ENCODE measurements around the gene JKAMP.

The JKAMP gene

DNA sequence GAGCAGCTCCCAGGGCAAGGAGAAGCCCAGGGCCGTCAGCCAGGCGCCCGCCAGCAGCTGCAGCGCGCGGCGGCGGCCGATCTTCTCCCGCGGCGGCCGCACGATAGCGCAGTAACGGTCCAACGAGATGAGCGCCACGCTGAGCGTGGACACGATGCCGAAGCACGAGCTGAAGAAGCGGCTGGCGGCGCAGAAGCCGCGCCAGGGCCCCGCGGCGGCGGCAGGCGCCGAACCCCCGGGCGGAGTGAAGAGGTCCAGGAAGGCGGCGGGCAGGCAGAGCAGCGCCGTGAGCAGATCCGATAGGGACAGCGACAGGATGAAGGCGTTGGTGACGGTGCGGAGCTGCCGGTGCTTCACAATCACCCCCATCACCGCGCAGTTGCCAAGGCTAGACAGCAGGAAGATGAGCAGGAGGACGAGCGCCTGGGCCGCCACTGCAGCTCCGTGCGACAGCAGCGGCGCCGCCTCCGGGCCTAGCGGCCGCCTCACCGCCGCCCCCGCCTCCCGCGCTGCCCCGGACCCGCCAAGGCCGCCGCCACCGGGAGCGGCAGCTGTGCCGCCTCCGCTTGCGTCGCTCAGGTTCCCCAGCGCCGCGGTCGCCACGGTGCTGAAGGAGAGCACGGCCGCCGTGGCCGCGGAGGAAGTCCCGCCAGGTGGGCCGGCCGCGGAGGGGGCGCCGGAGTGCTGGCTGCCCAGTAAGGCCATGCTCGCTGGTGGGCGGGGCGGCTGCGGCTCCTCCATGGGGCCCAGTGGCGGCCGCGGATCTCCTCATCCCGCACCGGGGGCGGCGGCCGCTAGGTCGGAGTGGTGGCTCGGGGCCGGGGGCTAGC lies 19.6 kb upstream of the JKAMP start:
- Mint-ChIP-seq H3K27me3 (ENCODE audit: low read depth) (peaks cover 10% of the 10 kb centered on the region), H3K4me3 (peak overlapping the region; percentile 85), H3K27ac (no peak overlapping the region), H3K4me1 (ENCODE audit: low read depth) (peaks cover 6% of the 10 kb centered on the region), H3K36me3 (ENCODE audit: low read depth) (peaks cover 2% of the 10 kb centered on the region), H3K9me3 (no peaks in the 10 kb centered on the region)
- DNase-seq (ENCODE audit: low spot score): peak; percentile 59

- Mint-ChIP-seq H3K36me3 (ENCODE audit: low read depth) (peaks cover 2% of the 10 kb centered on the region), H3K4me1 (ENCODE audit: low read depth) (peaks cover 6% of the 10 kb centered on the region), H3K9me3 (no peaks in the 10 kb centered on the region), H3K27ac (peak within 1 kb of the TSS; percentile 60), H3K4me3 (peak within 1 kb of the TSS; percentile 85), H3K27me3 (ENCODE audit: low read depth) (peaks cover 8% of the 10 kb centered on the region)
- DNase-seq (ENCODE audit: low spot score): no peak
These were observed 18.8 kb upstream of the JKAMP start, which contains the start of gene GPR135 for GRCh38 chr14:59465316-59466135. GPR135 (minus strand) TSS chr14:59465380; CDS start chr14:59465226, 154 bp downstream.

- no peaks in the 10 kb centered on the region for H3K27me3 Mint-ChIP-seq (ENCODE audit: low read depth)
- no peaks in the 10 kb centered on the region for H3K4me1 Mint-ChIP-seq (ENCODE audit: low read depth)
- H3K4me3 Mint-ChIP-seq: no peak overlapping the region
These were observed 10.1 kb upstream of the JKAMP start for GRCh38 chr14:59474172-59474571.

DNA sequence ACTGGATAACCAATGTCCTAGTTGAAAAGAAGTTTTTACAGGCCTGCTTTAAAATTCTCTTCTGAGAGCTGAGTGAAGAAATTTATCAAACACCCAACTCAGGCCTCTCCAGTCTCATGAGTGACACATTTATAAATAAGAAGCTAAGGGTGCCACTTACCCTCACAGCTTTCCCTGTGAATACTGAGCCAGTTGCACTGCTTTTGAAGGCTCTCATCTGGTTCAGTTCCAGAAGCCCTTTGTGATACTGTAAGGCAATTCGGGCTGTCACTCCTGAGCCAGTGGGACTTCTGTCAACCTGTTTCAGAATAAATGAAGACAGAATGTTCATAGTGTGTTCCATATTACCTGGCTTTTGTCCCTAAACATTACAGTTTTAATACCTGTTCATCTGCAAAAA lies 8.6 kb upstream of the JKAMP start:
- H3K27me3 Mint-ChIP-seq (ENCODE audit: low read depth): no peaks in the 10 kb centered on the region
- no peak overlapping the region for H3K4me3 Mint-ChIP-seq
- H3K9me3 Mint-ChIP-seq: no peaks in the 10 kb centered on the region
- no peak overlapping the region for H3K27ac Mint-ChIP-seq
- H3K4me1 Mint-ChIP-seq (ENCODE audit: low read depth): peaks cover 8% of the 10 kb centered on the region
- DNase-seq (ENCODE audit: low spot score): no peak
- H3K36me3 Mint-ChIP-seq (ENCODE audit: low read depth): peaks cover 20% of the 10 kb centered on the region

More at GRCh38 chr14:59474172-59474571, 10.1 kb upstream of the JKAMP start:
- Mint-ChIP-seq H3K27ac (no peak overlapping the region), H3K36me3 (ENCODE audit: low read depth) (peaks cover 18% of the 10 kb centered on the region), H3K9me3 (no peaks in the 10 kb centered on the region)
- DNase-seq (ENCODE audit: low spot score): no peak

DNA sequence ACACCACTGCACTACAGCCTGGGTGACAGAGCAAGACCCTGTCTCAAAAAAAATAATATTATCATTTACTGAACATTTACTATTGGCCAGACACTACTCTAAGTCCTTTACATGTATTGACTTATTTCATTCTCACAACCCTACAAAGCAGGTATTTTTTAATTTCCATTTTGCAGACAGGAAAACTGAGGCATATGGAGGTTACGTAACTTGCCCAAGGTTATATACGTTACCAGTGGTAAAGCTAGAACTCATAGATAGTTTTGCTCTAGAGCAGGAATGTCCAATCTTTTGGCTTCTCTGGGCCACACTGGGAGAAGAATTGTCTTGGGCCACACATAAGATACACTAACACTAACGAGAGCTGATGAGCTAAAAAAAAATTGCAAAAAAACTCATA lies 5.8 kb upstream of the JKAMP start:
- no peak overlapping the region for H3K27ac Mint-ChIP-seq
- no peaks in the 10 kb centered on the region for H3K27me3 Mint-ChIP-seq (ENCODE audit: low read depth)
- no peak for DNase-seq (ENCODE audit: low spot score)

GRCh38 chr14:59480166-59480565 lies 4.2 kb upstream of the JKAMP start:
- H3K27me3 Mint-ChIP-seq (ENCODE audit: low read depth): no peaks in the 10 kb centered on the region
- no peaks in the 10 kb centered on the region for H3K9me3 Mint-ChIP-seq
- H3K27ac Mint-ChIP-seq: no peak overlapping the region
- no peak for DNase-seq (ENCODE audit: low spot score)
- peaks cover 32% of the 10 kb centered on the region for H3K4me1 Mint-ChIP-seq (ENCODE audit: low read depth)
- peaks cover 12% of the 10 kb centered on the region for H3K36me3 Mint-ChIP-seq (ENCODE audit: low read depth)
- peak overlapping the region; percentile 52 for H3K4me3 Mint-ChIP-seq

More for the DNA sequence above, 5.8 kb upstream of the JKAMP start:
- no peak overlapping the region for H3K4me3 Mint-ChIP-seq
- H3K36me3 Mint-ChIP-seq (ENCODE audit: low read depth): peaks cover 17% of the 10 kb centered on the region
- H3K9me3 Mint-ChIP-seq: no peaks in the 10 kb centered on the region
- peaks cover 31% of the 10 kb centered on the region for H3K4me1 Mint-ChIP-seq (ENCODE audit: low read depth)

DNA sequence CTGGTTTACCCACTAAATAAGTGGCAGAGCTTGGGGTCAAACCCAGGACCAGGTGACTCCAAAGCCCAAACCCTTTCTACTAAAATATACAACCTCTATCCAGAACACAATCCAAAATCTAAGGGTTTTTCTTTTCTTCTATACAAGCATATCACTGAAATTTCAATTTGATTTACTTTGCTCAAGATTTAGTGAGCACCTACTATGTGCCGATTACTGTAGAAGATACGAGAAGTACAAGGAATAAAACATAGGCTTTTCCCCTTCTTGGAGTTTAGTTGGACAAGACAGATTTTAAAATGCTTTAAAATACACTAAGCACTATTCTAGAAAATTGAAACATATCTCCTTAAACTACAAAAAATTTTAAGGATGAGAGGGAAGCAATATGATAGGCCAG lies 2.9 kb upstream of the JKAMP start:
- H3K9me3 Mint-ChIP-seq: no peaks in the 10 kb centered on the region
- peaks cover 10% of the 10 kb centered on the region for H3K36me3 Mint-ChIP-seq (ENCODE audit: low read depth)
- DNase-seq (ENCODE audit: low spot score): no peak
- H3K4me3 Mint-ChIP-seq: peak overlapping the region; percentile 47
- H3K27me3 Mint-ChIP-seq (ENCODE audit: low read depth): no peaks in the 10 kb centered on the region
- peak overlapping the region; percentile 6 for H3K27ac Mint-ChIP-seq
- H3K4me1 Mint-ChIP-seq (ENCODE audit: low read depth): peaks cover 39% of the 10 kb centered on the region

DNA sequence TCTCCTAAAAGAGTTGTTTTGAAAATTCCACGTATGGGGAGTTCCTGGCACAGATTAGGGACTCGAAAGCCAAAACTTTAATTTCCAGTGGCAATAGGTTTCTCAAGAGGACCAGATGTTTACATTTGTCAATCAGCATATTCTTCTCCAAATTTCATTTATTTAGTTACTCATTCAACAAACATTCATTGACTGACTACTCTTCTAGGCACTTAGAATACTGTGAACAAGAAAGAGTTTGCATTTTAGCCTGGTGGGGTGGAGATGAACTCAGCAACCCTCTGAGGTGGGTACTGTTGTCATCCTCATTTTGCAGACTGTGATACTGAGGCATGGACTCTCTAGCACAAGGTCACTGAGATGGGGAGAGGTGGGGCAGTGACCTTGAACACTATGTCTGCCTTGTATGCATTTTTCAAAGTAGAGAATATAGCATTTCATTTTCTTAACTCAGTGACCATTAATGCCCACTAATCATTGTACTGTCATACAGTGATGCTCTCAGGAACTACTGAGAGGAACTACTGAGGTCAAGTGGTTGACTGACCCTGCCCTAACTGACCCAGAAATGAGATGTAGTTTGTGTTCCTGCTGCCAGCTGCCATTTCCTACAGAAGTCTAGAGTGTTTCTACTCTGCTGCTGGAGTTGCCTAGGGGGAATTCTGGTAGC lies 2.3 kb upstream of the JKAMP start:
- Mint-ChIP-seq H3K4me1 (ENCODE audit: low read depth) (peaks cover 40% of the 10 kb centered on the region), H3K9me3 (no peaks in the 10 kb centered on the region), H3K36me3 (ENCODE audit: low read depth) (peaks cover 10% of the 10 kb centered on the region), H3K27ac (peak overlapping the region; percentile 45), H3K27me3 (ENCODE audit: low read depth) (no peaks in the 10 kb centered on the region), H3K4me3 (peak overlapping the region; percentile 95)
- DNase-seq (ENCODE audit: low spot score): no peak

- Mint-ChIP-seq H3K27ac (peak overlapping the region; percentile 61), H3K4me1 (ENCODE audit: low read depth) (peaks cover 40% of the 10 kb centered on the region), H3K9me3 (no peaks in the 10 kb centered on the region), H3K36me3 (ENCODE audit: low read depth) (peaks cover 10% of the 10 kb centered on the region), H3K27me3 (ENCODE audit: low read depth) (no peaks in the 10 kb centered on the region), H3K4me3 (peak overlapping the region; percentile 95)
- no peak for DNase-seq (ENCODE audit: low spot score)
These were observed 1.6 kb upstream of the JKAMP start for GRCh38 chr14:59482541-59483331.

GRCh38 chr14:59483363-59483762 lies 954 bp upstream of the JKAMP start:
- Mint-ChIP-seq H3K27ac (peak overlapping the region; percentile 67), H3K27me3 (ENCODE audit: low read depth) (no peaks in the 10 kb centered on the region), H3K36me3 (ENCODE audit: low read depth) (peaks cover 11% of the 10 kb centered on the region), H3K9me3 (no peaks in the 10 kb centered on the region), H3K4me3 (peak overlapping the region; percentile 95), H3K4me1 (ENCODE audit: low read depth) (peaks cover 42% of the 10 kb centered on the region)
- no peak for DNase-seq (ENCODE audit: low spot score)

GRCh38 chr14:59484639-59485175 lies 390 bp downstream of the JKAMP start:
- no peak for DNase-seq (ENCODE audit: low spot score)
- H3K27me3 Mint-ChIP-seq (ENCODE audit: low read depth): no peaks in the 10 kb centered on the region
- peaks cover 19% of the 10 kb centered on the region for H3K36me3 Mint-ChIP-seq (ENCODE audit: low read depth)
- H3K4me3 Mint-ChIP-seq: peak overlapping the region; percentile 95
- peak overlapping the region; percentile 89 for H3K27ac Mint-ChIP-seq
- no peaks in the 10 kb centered on the region for H3K9me3 Mint-ChIP-seq
- peaks cover 51% of the 10 kb centered on the region for H3K4me1 Mint-ChIP-seq (ENCODE audit: low read depth)

DNA sequence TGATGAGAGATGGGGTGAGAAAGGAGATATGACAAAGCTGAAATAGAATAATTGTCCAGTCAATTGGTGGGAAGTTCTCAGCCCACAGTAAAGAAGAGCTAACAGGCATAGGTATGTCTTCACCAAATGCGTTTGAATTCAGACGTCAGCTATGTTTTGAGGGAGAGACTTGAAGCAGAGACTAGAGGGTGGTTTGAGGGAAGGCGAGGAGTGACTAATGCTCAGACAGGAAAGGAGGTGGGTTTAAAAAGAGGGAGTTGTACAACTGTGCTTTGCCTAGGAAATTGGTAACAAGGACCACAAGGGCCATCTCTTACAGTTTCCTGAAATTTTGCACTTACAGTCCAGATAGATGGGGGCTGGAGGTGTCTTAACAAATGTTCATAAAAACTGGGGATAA lies 6.4 kb downstream of the JKAMP start:
- peaks cover 23% of the 10 kb centered on the region for H3K4me1 Mint-ChIP-seq (ENCODE audit: low read depth)
- no peak overlapping the region for H3K4me3 Mint-ChIP-seq
- H3K27me3 Mint-ChIP-seq (ENCODE audit: low read depth): no peaks in the 10 kb centered on the region
- DNase-seq (ENCODE audit: low spot score): no peak
- no peak overlapping the region for H3K27ac Mint-ChIP-seq
- H3K36me3 Mint-ChIP-seq (ENCODE audit: low read depth): peaks cover 48% of the 10 kb centered on the region
- no peaks in the 10 kb centered on the region for H3K9me3 Mint-ChIP-seq

- H3K4me3 Mint-ChIP-seq: no peak overlapping the region
- no peaks in the 10 kb centered on the region for H3K27me3 Mint-ChIP-seq (ENCODE audit: low read depth)
- peaks cover 54% of the 10 kb centered on the region for H3K36me3 Mint-ChIP-seq (ENCODE audit: low read depth)
- no peak for DNase-seq (ENCODE audit: low spot score)
- H3K4me1 Mint-ChIP-seq (ENCODE audit: low read depth): peaks cover 17% of the 10 kb centered on the region
- no peaks in the 10 kb centered on the region for H3K9me3 Mint-ChIP-seq
- no peak overlapping the region for H3K27ac Mint-ChIP-seq
These were observed 8.1 kb downstream of the JKAMP start for GRCh38 chr14:59492384-59492783.
